Stimulated activated CD4-positive, alpha-beta T cell treated with anti-CD3 and anti-CD28 coated beads, Interleukin-4, amount 100 ng/mL, for 24 hours (primary cell): ENCODE measurements around the gene ASTN2.

Experiments used
- DNase-seq: peaks from one replicate; pipeline ENCODE4 v3.0.0-alpha.2; 2020

Gene ASTN2

GRCh38 chr9:116686135-116686534 lies 728.7 kb downstream of the ASTN2 start:
- no peak for DNase-seq

- no peak for DNase-seq
Observed at GRCh38 chr9:116685166-116685565, 729.7 kb downstream of the ASTN2 start.

GRCh38 chr9:116683535-116683934 lies 731.3 kb downstream of the ASTN2 start:
- DNase-seq, result no peak

- DNase-seq, result no peak
Observed at GRCh38 chr9:116674210-116674980, 740.5 kb downstream of the ASTN2 start.

- no peak for DNase-seq
Observed at GRCh38 chr9:116673375-116673774, 741.5 kb downstream of the ASTN2 start.

- DNase-seq, result no peak
Observed at GRCh38 chr9:116671605-116672004, 743.3 kb downstream of the ASTN2 start.

- no peak for DNase-seq
Observed at GRCh38 chr9:116668970-116669695, 745.7 kb downstream of the ASTN2 start.

GRCh38 chr9:116663581-116663980 lies 751.3 kb downstream of the ASTN2 start:
- DNase-seq, result no peak

GRCh38 chr9:116662646-116663310 lies 752.1 kb downstream of the ASTN2 start:
- no peak for DNase-seq

GRCh38 chr9:116661037-116661954 lies 753.6 kb downstream of the ASTN2 start:
- DNase-seq, result peak; percentile 13

- DNase-seq, result no peak
Observed at GRCh38 chr9:116658265-116658664, 756.6 kb downstream of the ASTN2 start.

- DNase-seq, result no peak
Observed at GRCh38 chr9:116656977-116657376, 757.9 kb downstream of the ASTN2 start.

- no peak for DNase-seq
Observed at GRCh38 chr9:116656501-116656971, 758.3 kb downstream of the ASTN2 start.

- no peak for DNase-seq
Observed at GRCh38 chr9:116654059-116654355, 760.9 kb downstream of the ASTN2 start.

GRCh38 chr9:116653348-116654058 lies 761.4 kb downstream of the ASTN2 start:
- DNase-seq, result no peak

GRCh38 chr9:116647515-116647809 lies 767.4 kb downstream of the ASTN2 start:
- no peak for DNase-seq

GRCh38 chr9:116646661-116647514 lies 768.0 kb downstream of the ASTN2 start:
- DNase-seq, result no peak

GRCh38 chr9:116644091-116644688 lies 770.7 kb downstream of the ASTN2 start:
- DNase-seq, result no peak

GRCh38 chr9:116643691-116644090 lies 771.2 kb downstream of the ASTN2 start:
- no peak for DNase-seq

GRCh38 chr9:116641292-116642059 lies 773.4 kb downstream of the ASTN2 start:
- no peak for DNase-seq
